Frontal cortex (tissue), 4 donors: ENCODE data around the gene NAT14. TPM values are rescaled to one million over a fixed set of nuclear protein-coding genes. Genes with fewer than 3 reads are reported as not detected.
"Not testable (repeated sequence)": the region's sequence is repeated elsewhere in the genome, so short reads cannot be mapped to it uniquely, and the experiment has no call there.

Experiments
- DNase-seq, 2 donors: peaks; one replicate each; pipeline ENCODE4 v3.0.0; 2012; ENCODE audit warnings: low spot score in 2 of 2
- FAIRE-seq: peaks from 2 replicates; lab custom pipeline; 2012; peaks lifted over from hg19 to GRCh38; lab: Jason Lieb, UNC
- total RNA-seq: library from RNA; depleted of rRNA; stranded (reverse); fragments of >200 nt; gene quantifications from one replicate; pipeline ENCODE4 v1.2.3, GENCODE V29; 2014
- donor health status: control.
- donor health status: control.
- donor health status: control.

The NAT14 gene
- total RNA-seq, result 18.8 TPM

GRCh38 chr19:55484593-55485438 lies at the start of gene NAT14:
NAT14 (plus strand) TSS chr19:55485188; CDS start chr19:55485709, 521 bp downstream.
- FAIRE-seq (no peak), DNase-seq (peak; percentile 91 to 93)

GRCh38 chr19:55436847-55437246 lies 48.1 kb upstream of the NAT14 start:
- DNase-seq (no peak), FAIRE-seq (no peak)

- DNase-seq (no peak), FAIRE-seq (no peak)
Measured at GRCh38 chr19:55437410-55437809, 47.6 kb upstream of the NAT14 start.

GRCh38 chr19:55439052-55439451 lies 45.9 kb upstream of the NAT14 start:
- DNase-seq (no peak), FAIRE-seq (no peak)

GRCh38 chr19:55440411-55441105 lies 44.4 kb upstream of the NAT14 start:
- FAIRE-seq (no peak), DNase-seq (no peak)

GRCh38 chr19:55441319-55441691 lies 43.7 kb upstream of the NAT14 start:
- FAIRE-seq, result no peak
- DNase-seq, result no peak

- FAIRE-seq, result no peak
- DNase-seq, result no peak
Measured at GRCh38 chr19:55441692-55442321, 43.2 kb upstream of the NAT14 start.

GRCh38 chr19:55442372-55442961 lies 42.5 kb upstream of the NAT14 start:
- FAIRE-seq (no peak), DNase-seq (peak; percentile 64 to 79)

- no peak for FAIRE-seq
- peak; percentile 62 to 78 for DNase-seq
Measured at GRCh38 chr19:55443045-55443823, 41.8 kb upstream of the NAT14 start, which contains the start of gene SHISA7. SHISA7 (minus strand) TSS chr19:55443300; CDS start chr19:55442863, 437 bp downstream.

- no peak for DNase-seq
Measured at GRCh38 chr19:55443824-55444480, 41.0 kb upstream of the NAT14 start.

GRCh38 chr19:55444646-55445045 lies 40.3 kb upstream of the NAT14 start:
- DNase-seq (no peak), FAIRE-seq (no peak)

More at GRCh38 chr19:55443824-55444480, 41.0 kb upstream of the NAT14 start:
- no peak for FAIRE-seq

GRCh38 chr19:55446060-55446459 lies 38.9 kb upstream of the NAT14 start:
- DNase-seq (no peak), FAIRE-seq (no peak)

- FAIRE-seq (no peak), DNase-seq (peak; percentile 71)
Measured at GRCh38 chr19:55447421-55448174, 37.4 kb upstream of the NAT14 start.

- not testable (repeated sequence) for FAIRE-seq, DNase-seq
Measured at GRCh38 chr19:55448175-55448490, 36.9 kb upstream of the NAT14 start.

- DNase-seq, result no peak
- FAIRE-seq, result no peak
Measured at GRCh38 chr19:55449469-55449868, 35.5 kb upstream of the NAT14 start.

- DNase-seq (peak in 1 of 2 donors; percentile 59), FAIRE-seq (no peak)
Measured at GRCh38 chr19:55451163-55451964, 33.6 kb upstream of the NAT14 start.

GRCh38 chr19:55451965-55452748 lies 32.8 kb upstream of the NAT14 start:
- peak; percentile 63 to 77 for DNase-seq
- no peak for FAIRE-seq
